Globus pallidus (tissue), 1 donor: Measurements from ENCODE around the gene CEACAM20.
"Not testable (repeated sequence)": the region's sequence is repeated elsewhere in the genome, so short reads cannot be mapped to it uniquely, and the experiment has no call there.

Source experiments
- DNase-seq: peaks from one replicate; pipeline ENCODE4 v3.0.0-alpha.2; 2015; ENCODE audit warnings: low spot score

The CEACAM20 gene

GRCh38 chr19:44476559-44477408, 52.7 kb downstream of the CEACAM20 start:
- DNase-seq, result no peak

GRCh38 chr19:44468730-44469129, 60.7 kb downstream of the CEACAM20 start:
- not testable (repeated sequence) for DNase-seq

DNA sequence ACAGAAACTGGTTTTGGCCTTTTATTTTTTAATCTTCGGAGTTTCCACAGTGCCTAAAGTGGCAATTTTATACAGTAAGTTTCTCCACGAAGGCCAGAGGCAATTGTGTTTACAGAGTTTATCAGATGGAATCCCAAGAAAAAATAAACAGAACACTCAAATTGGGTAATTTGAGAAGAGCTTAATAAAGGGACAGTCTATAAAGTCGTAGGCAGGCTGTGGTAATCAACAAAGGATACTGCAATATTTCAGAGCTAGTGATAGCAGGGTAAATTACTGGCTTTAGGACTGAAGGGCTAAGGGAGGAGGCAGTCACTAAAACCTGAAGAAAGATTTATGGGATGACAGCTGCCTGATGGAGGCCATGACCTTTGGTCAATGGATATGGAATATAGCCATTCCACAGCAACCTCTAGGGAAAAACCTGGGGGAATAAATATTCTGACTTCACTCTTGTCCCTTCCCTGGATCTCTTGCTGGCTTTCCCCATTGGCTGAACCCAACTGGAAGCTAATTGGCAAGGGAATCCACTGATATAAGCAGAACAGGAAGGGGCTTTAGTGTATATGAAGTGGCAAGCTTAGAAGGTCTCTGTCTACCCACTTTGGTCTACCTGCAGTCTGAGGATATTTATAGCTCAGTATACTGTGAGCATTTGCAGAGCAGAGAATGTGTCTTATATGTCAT, 66.7 kb downstream of the CEACAM20 start:
- DNase-seq, result not testable (repeated sequence)
